HG02852 (cell line): ENCODE data around the gene ING5.
"Not testable (repeated sequence)": the region's sequence is repeated elsewhere in the genome, so short reads cannot be mapped to it uniquely, and the experiment has no call there.

Experiments
- ATAC-seq: cut with Tn5 transposase; IDR thresholded peaks from one replicate; pipeline ENCODE4 v1.9.1; 2021; ENCODE audit warnings: mild to moderate bottlenecking, moderate library complexity; ENCODE audit not compliant: unreplicated experiment

Gene ING5

GRCh38 chr2:241703032-241703604 is 1.3 kb downstream of the ING5 start:
- ATAC-seq: no peak

GRCh38 chr2:241706537-241706936 is 4.7 kb downstream of the ING5 start:
- no peak for ATAC-seq

- no peak for ATAC-seq
Measured at GRCh38 chr2:241708879-241709278, 7.0 kb downstream of the ING5 start.

- ATAC-seq: no peak
Measured at GRCh38 chr2:241719093-241719492, 17.3 kb downstream of the ING5 start.

GRCh38 chr2:241720099-241720498 is 18.3 kb downstream of the ING5 start:
- ATAC-seq: no peak

GRCh38 chr2:241720560-241720959 is 18.7 kb downstream of the ING5 start:
- no peak for ATAC-seq

- ATAC-seq: no peak
Measured at GRCh38 chr2:241721852-241722251, 20.0 kb downstream of the ING5 start.

GRCh38 chr2:241722896-241723454 is 21.1 kb downstream of the ING5 start:
- no peak for ATAC-seq

- ATAC-seq: no peak
Measured at GRCh38 chr2:241724259-241724974, 22.6 kb downstream of the ING5 start.

GRCh38 chr2:241724975-241725870 is 23.4 kb downstream of the ING5 start:
- ATAC-seq: no peak

GRCh38 chr2:241726459-241726858 is 24.6 kb downstream of the ING5 start:
- no peak for ATAC-seq

- no peak for ATAC-seq
Measured at GRCh38 chr2:241728000-241728399, 26.2 kb downstream of the ING5 start.

- ATAC-seq: no peak
Measured at GRCh38 chr2:241728627-241729026, 26.8 kb downstream of the ING5 start.

- no peak for ATAC-seq
Measured at GRCh38 chr2:241729868-241730267, 28.0 kb downstream of the ING5 start.

GRCh38 chr2:241730671-241731293 is 28.9 kb downstream of the ING5 start:
- no peak for ATAC-seq

GRCh38 chr2:241732513-241733186 is 30.8 kb downstream of the ING5 start:
- ATAC-seq: not testable (repeated sequence)

- ATAC-seq: no peak
Measured at GRCh38 chr2:241733391-241734207, 31.8 kb downstream of the ING5 start.

GRCh38 chr2:241734208-241734466 is 32.3 kb downstream of the ING5 start:
- ATAC-seq: peak; percentile 30

- ATAC-seq: peak; percentile 77
Measured at GRCh38 chr2:241734467-241735208, 32.8 kb downstream of the ING5 start, which contains the start of gene D2HGDH. Gene D2HGDH (plus strand): TSS chr2:241734630. CDS start chr2:241735225, 595 bp downstream.
